LoVo (cell line): ENCODE results near the gene DNAJC16.
"Not testable (repeated sequence)": the region's sequence is repeated elsewhere in the genome, so short reads cannot be mapped to it uniquely, and the experiment has no call there.

ENCODE experiments used
- DNase-seq: peaks from one replicate; pipeline ENCODE4 v3.0.0-alpha.2; 2016; ENCODE audit warnings: low spot score

DNAJC16 gene

GRCh38 chr1:15507278-15507677 lies 19.4 kb upstream of the DNAJC16 start:
- no peak for DNase-seq

GRCh38 chr1:15508700-15509487 lies 17.8 kb upstream of the DNAJC16 start:
- DNase-seq, result no peak

- no peak for DNase-seq
Observed at GRCh38 chr1:15509586-15509985, 17.1 kb upstream of the DNAJC16 start.

GRCh38 chr1:15510611-15511405 lies 15.8 kb upstream of the DNAJC16 start:
- no peak for DNase-seq

- no peak for DNase-seq
Observed at GRCh38 chr1:15513192-15513591, 13.5 kb upstream of the DNAJC16 start.

GRCh38 chr1:15513919-15514318 lies 12.7 kb upstream of the DNAJC16 start:
- no peak for DNase-seq

- not testable (repeated sequence) for DNase-seq
Observed at GRCh38 chr1:15514557-15514956, 12.1 kb upstream of the DNAJC16 start.

GRCh38 chr1:15515022-15515663 lies 11.5 kb upstream of the DNAJC16 start:
- no peak for DNase-seq

GRCh38 chr1:15519625-15520024 lies 7.0 kb upstream of the DNAJC16 start:
- no peak for DNase-seq

- DNase-seq, result not testable (repeated sequence)
Observed at GRCh38 chr1:15521206-15521906, 5.3 kb upstream of the DNAJC16 start.

GRCh38 chr1:15522551-15522950 lies 4.1 kb upstream of the DNAJC16 start:
- no peak for DNase-seq

GRCh38 chr1:15523104-15524020 lies 3.3 kb upstream of the DNAJC16 start:
- DNase-seq, result no peak

- DNase-seq, result no peak
Observed at GRCh38 chr1:15524021-15524282, 2.7 kb upstream of the DNAJC16 start, which contains the start of gene CASP9. Gene CASP9, minus strand, starts transcription at chr1:15524215. Its CDS starts 15 bp downstream, at chr1:15524200.

GRCh38 chr1:15524283-15525049 lies 2.2 kb upstream of the DNAJC16 start:
- DNase-seq, result peak; percentile 99

- DNase-seq, result no peak
Observed at GRCh38 chr1:15525050-15526020, 1.3 kb upstream of the DNAJC16 start.

- DNase-seq, result no peak
Observed at GRCh38 chr1:15526021-15526489, 593 bp upstream of the DNAJC16 start.

- no peak for DNase-seq
Observed at GRCh38 chr1:15531003-15531402, 4.4 kb downstream of the DNAJC16 start.

GRCh38 chr1:15531682-15532081 lies 5.0 kb downstream of the DNAJC16 start:
- DNase-seq, result no peak

- DNase-seq, result no peak
Observed at GRCh38 chr1:15538771-15539170, 12.1 kb downstream of the DNAJC16 start.
